ENCODE data around the gene CBFA2T2. TPM values are rescaled to one million over a fixed set of nuclear protein-coding genes. Genes with fewer than 3 reads are reported as not detected.

The CBFA2T2 gene
- total and polyA plus RNA-seq, 2 donors (not counting 1 experiment from before 2014, with no cell fraction given): 26.9 to 30.0 TPM

DNA sequence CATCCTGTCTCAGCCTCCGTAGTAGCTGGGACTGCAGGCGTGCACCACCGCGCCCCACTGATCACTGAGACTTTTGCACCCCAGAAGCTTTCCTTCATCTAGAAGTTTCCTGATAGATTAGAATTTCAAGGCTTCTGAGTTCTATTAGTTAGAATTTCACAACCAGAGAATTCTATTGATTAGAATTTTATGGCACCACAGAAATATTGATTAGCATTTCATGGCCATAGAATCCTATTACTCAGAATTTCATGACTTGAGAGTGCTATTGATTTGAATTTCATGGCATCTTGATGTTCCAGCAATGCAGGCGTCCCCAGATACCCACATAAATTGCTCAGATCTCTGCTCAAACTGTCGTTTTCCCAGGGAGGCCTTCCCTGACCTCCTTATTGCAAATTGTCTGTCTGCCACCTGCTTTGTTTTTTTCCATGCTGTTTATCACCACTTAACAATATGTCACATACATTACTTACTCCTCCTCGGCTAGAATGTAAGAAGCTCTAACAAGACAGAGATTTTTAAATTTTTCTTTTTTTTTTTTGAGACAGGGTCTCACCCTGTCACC lies 16.9 kb upstream of the CBFA2T2 start:
- Histone ChIP-seq H3K4me3 (ENCODE audit: control extremely low read depth in 1 of 5, extremely low read depth in 1 of 5, insufficient read depth in 1 of 5, low read depth in 2 of 5, low read length in 4 of 5) (no peak overlapping the region), H3K9ac (ENCODE audit: low read length) (no peak overlapping the region), H4K20me1 (ENCODE audit: control insufficient read depth, insufficient read depth, low read length, poor library complexity, severe bottlenecking) (no peaks in the 10 kb centered on the region), H3K4me2 (replicated peaks; ENCODE audit: low read depth, low read length, poor library complexity, severe bottlenecking) (no peak overlapping the region), H3K79me2 (ENCODE audit: control insufficient read depth, insufficient read depth, low read length) (no peaks in the 10 kb centered on the region), H3K36me3 (replicated peaks in 1 of 2; ENCODE audit: control extremely low read depth in 1 of 2, control insufficient read depth in 1 of 2, extremely low read depth in 1 of 2, insufficient read depth in 2 of 2, low read length in 1 of 2) (no peaks in the 10 kb centered on the region), H3K4me1 (ENCODE audit: control insufficient read depth in 2 of 2, insufficient read depth in 2 of 2, low read length in 2 of 2) (peaks cover 10% of the 10 kb centered on the region in 2 donors), H3K9me3 (ENCODE audit: control extremely low read depth in 1 of 3, control insufficient read depth in 2 of 3, insufficient read depth in 1 of 3, low read length in 2 of 3) (no peaks in the 10 kb centered on the region), H2AFZ (ENCODE audit: insufficient read depth, low read depth, low read length, poor library complexity, severe bottlenecking) (no peak overlapping the region), H3K27ac (ENCODE audit: low read length in 2 of 2) (no peak overlapping the region), H3K27me3 (replicated peaks in 1 of 4; ENCODE audit: control extremely low read depth in 1 of 4, control insufficient read depth in 3 of 4, insufficient read depth in 4 of 4, low read length in 3 of 4) (no peaks in the 10 kb centered on the region)
- DNase-seq (no peak), ATAC-seq (ENCODE audit: low read depth) (no peak)
- TF ChIP-seq, protein P1, sequence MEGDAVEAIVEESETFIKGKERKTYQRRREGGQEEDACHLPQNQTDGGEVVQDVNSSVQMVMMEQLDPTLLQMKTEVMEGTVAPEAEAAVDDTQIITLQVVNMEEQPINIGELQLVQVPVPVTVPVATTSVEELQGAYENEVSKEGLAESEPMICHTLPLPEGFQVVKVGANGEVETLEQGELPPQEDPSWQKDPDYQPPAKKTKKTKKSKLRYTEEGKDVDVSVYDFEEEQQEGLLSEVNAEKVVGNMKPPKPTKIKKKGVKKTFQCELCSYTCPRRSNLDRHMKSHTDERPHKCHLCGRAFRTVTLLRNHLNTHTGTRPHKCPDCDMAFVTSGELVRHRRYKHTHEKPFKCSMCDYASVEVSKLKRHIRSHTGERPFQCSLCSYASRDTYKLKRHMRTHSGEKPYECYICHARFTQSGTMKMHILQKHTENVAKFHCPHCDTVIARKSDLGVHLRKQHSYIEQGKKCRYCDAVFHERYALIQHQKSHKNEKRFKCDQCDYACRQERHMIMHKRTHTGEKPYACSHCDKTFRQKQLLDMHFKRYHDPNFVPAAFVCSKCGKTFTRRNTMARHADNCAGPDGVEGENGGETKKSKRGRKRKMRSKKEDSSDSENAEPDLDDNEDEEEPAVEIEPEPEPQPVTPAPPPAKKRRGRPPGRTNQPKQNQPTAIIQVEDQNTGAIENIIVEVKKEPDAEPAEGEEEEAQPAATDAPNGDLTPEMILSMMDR (IDR thresholded peaks at IDR 0.05): no peak
- no peak for TF ChIP-seq EZH2 (IDR thresholded peaks at IDR 0.05; ENCODE audit: borderline replicate concordance, insufficient read depth, low read depth, low read length, poor library complexity, severe bottlenecking)
- Mint-ChIP-seq H3K4me1 (peaks cover 12% of the 10 kb centered on the region), H3K27ac (no peak overlapping the region), H3K9me3 (ENCODE audit: insufficient read depth) (no peaks in the 10 kb centered on the region), H3K4me3 (no peak overlapping the region), H3K27me3 (no peaks in the 10 kb centered on the region)
- 89% methylated on average over 2 of the region's 7 CpGs for WGBS (ENCODE audit: insufficient coverage)
- ChIA-PET POLR2A (no interaction called here), CTCF (no interaction called here)
- intact Hi-C loops (cut with micrococcal nuclease): no loop called here

DNA sequence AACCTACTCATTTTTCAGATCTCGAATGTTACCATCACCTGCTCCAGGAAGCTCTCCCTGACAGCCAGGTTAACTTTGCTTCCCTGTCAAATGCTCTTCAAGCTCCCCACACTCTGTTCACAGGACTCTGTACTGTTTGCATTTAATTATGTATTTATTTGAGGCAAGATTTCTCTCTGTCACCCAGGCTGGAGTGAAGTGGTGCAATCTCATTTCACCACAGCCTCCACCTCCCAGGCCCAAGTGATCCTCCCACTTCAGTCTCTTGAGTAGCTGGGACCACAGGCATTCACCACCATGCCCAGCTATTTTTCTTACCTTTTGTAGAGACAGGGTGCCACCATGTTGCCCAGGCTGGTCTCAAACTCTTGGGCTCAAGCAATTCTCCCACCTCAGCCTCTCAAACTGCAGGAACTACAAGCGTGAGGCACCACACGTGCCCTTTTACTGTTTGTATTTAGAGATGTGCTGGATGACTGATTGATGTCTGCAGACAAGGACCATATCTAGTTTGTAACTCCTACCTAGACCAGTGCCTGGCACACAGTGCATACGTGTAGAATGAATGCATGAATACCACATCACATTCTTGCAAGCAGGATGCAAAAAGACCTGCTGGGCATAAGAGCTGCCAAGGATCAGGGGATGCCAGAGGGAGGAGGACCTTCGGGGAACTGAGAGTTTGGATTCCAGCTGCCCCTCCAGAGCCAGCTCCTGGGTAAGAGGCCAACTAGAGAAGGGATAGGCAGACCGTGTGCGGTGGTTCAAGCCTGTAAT lies 15.6 kb upstream of the CBFA2T2 start:
- POLR2A ChIA-PET: no interaction called here
- Histone ChIP-seq H4K20me1 (ENCODE audit: control insufficient read depth, insufficient read depth, low read length, poor library complexity, severe bottlenecking) (no peaks in the 10 kb centered on the region), H2AFZ (ENCODE audit: insufficient read depth, low read depth, low read length, poor library complexity, severe bottlenecking) (no peak overlapping the region), H3K4me3 (ENCODE audit: control extremely low read depth in 1 of 5, extremely low read depth in 1 of 5, insufficient read depth in 1 of 5, low read depth in 2 of 5, low read length in 4 of 5) (no peak overlapping the region), H3K36me3 (replicated peaks in 1 of 2; ENCODE audit: control extremely low read depth in 1 of 2, control insufficient read depth in 1 of 2, extremely low read depth in 1 of 2, insufficient read depth in 2 of 2, low read length in 1 of 2) (no peaks in the 10 kb centered on the region), H3K27ac (ENCODE audit: low read length in 2 of 2) (no peak overlapping the region), H3K79me2 (ENCODE audit: control insufficient read depth, insufficient read depth, low read length) (no peaks in the 10 kb centered on the region), H3K4me1 (ENCODE audit: control insufficient read depth in 2 of 2, insufficient read depth in 2 of 2, low read length in 2 of 2) (peaks cover 10% of the 10 kb centered on the region in 2 donors), H3K4me2 (replicated peaks; ENCODE audit: low read depth, low read length, poor library complexity, severe bottlenecking) (no peak overlapping the region), H3K27me3 (replicated peaks in 1 of 4; ENCODE audit: control extremely low read depth in 1 of 4, control insufficient read depth in 3 of 4, insufficient read depth in 4 of 4, low read length in 3 of 4) (no peaks in the 10 kb centered on the region), H3K9ac (ENCODE audit: low read length) (no peak overlapping the region), H3K9me3 (ENCODE audit: control extremely low read depth in 1 of 3, control insufficient read depth in 2 of 3, insufficient read depth in 1 of 3, low read length in 2 of 3) (no peaks in the 10 kb centered on the region)
- DNase-seq (no peak), ATAC-seq (ENCODE audit: low read depth) (no peak)
- CTCF ChIA-PET: interaction anchor here (1.6 to 2.5 kb wide), 3 partner anchors 15 to 194 kb away, joined by 4 to 7 read pairs (median 7); partner anchors contain the start of gene CBFA2T2
- Mint-ChIP-seq H3K4me3 (no peak overlapping the region), H3K4me1 (peaks cover 12% of the 10 kb centered on the region), H3K9me3 (ENCODE audit: insufficient read depth) (no peaks in the 10 kb centered on the region), H3K27ac (no peak overlapping the region), H3K27me3 (no peaks in the 10 kb centered on the region)
- TF ChIP-seq EZH2 (IDR thresholded peaks at IDR 0.05; ENCODE audit: borderline replicate concordance, insufficient read depth, low read depth, low read length, poor library complexity, severe bottlenecking): no peak
- TF ChIP-seq, protein P1 (IDR thresholded peaks at IDR 0.05): no peak
- intact Hi-C loops (cut with micrococcal nuclease): no loop called here
- WGBS (ENCODE audit: insufficient coverage): 97% methylated on average over 4 of the region's 7 CpGs

All from B cell (primary cell).